ENCODE results near the gene ATP13A4. TPM values are rescaled to one million over a fixed set of nuclear protein-coding genes. Genes with fewer than 3 reads are reported as not detected.

ATP13A4 gene
- total RNA-seq, 2 experiments from 2014 or later = 0.98 to 1.6 TPM

DNA sequence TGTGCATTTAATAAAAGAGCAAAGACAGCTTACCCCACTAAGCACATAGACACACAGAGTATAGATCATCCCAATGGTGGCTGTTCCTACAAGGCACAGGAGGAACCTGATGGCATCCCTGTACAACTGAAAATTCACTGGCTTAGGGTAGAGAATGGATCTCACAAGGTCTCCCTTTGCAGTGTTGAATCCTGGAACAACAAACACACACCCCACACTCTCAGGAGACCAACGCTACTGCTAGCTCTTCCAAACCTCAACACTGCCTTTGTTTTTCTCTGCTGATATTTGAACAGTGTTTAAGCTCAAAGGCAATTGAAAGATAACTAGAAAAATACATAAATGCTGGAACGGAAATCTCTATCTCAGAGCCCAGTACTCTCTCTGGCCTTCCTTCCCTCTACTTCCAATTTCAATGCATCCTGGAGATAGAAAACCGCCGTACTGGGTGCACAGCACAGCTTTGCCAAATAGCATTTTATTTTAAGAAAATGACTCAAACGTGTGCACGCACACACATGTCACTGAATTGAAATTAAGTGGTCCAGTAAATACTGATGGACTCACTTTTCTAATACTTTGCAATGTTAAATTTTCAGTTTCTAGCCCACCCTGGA is 88.6 kb downstream of the ATP13A4 start:
- H3K27me3 Mint-ChIP-seq = no peaks in the 10 kb centered on the region
- H3K27ac Mint-ChIP-seq = no peak overlapping the region
- ATAC-seq (ENCODE audit: poor library complexity) = no peak
- H3K9me3 Mint-ChIP-seq = no peaks in the 10 kb centered on the region
- no peak for DNase-seq
- no peaks in the 10 kb centered on the region for H3K4me1 Mint-ChIP-seq (ENCODE audit: low read depth)
- ChIA-PET CTCF (no interaction called here), POLR2A (no interaction called here)
- H3K36me3 Mint-ChIP-seq (ENCODE audit: low read depth) = no peaks in the 10 kb centered on the region
- Histone ChIP-seq H3K36me3 (ENCODE audit: insufficient read depth, low read length) (no peaks in the 10 kb centered on the region), H3K27me3 (ENCODE audit: control insufficient read depth in 1 of 2, insufficient read depth in 2 of 2, low read length in 2 of 2) (no peaks in the 10 kb centered on the region), H3K4me3 (ENCODE audit: low read length) (no peak overlapping the region), H3K27ac (ENCODE audit: low read depth in 1 of 2, low read length in 2 of 2) (no peak overlapping the region), H3K9me3 (ENCODE audit: control insufficient read depth in 1 of 2, insufficient read depth in 1 of 2, low read length in 2 of 2) (no peaks in the 10 kb centered on the region), H3K4me1 (ENCODE audit: insufficient read depth, low read length) (no peaks in the 10 kb centered on the region)
- TF ChIP-seq, protein P1, sequence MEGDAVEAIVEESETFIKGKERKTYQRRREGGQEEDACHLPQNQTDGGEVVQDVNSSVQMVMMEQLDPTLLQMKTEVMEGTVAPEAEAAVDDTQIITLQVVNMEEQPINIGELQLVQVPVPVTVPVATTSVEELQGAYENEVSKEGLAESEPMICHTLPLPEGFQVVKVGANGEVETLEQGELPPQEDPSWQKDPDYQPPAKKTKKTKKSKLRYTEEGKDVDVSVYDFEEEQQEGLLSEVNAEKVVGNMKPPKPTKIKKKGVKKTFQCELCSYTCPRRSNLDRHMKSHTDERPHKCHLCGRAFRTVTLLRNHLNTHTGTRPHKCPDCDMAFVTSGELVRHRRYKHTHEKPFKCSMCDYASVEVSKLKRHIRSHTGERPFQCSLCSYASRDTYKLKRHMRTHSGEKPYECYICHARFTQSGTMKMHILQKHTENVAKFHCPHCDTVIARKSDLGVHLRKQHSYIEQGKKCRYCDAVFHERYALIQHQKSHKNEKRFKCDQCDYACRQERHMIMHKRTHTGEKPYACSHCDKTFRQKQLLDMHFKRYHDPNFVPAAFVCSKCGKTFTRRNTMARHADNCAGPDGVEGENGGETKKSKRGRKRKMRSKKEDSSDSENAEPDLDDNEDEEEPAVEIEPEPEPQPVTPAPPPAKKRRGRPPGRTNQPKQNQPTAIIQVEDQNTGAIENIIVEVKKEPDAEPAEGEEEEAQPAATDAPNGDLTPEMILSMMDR (IDR thresholded peaks at IDR 0.05) = no peak
- no peak overlapping the region for H3K4me3 Mint-ChIP-seq
- intact Hi-C loops (cut with DNase I, micrococcal nuclease) = no loop called here

DNA sequence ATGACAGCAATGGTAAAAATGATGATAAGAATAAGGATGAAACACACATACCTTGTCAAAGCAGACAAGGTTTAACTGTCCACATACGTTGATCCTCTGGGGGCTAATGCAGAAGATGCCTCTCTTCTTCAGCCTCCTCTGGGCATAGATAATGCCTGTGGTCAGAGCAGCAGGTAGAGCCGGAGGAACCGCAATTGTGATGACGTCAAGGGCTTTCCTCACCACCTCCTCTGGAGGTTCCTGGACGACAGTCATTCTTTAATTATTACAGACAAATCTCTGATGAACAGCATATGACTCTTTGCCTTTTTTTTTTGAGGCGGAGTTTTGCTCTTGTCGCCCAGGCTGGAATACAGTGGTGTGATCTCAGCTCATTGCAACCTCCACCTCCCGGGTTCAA is 89.8 kb downstream of the ATP13A4 start:
- Histone ChIP-seq H3K27me3 (ENCODE audit: control insufficient read depth in 1 of 2, insufficient read depth in 2 of 2, low read length in 2 of 2) (no peaks in the 10 kb centered on the region), H3K9me3 (ENCODE audit: control insufficient read depth in 1 of 2, insufficient read depth in 1 of 2, low read length in 2 of 2) (no peaks in the 10 kb centered on the region), H3K4me1 (ENCODE audit: insufficient read depth, low read length) (no peaks in the 10 kb centered on the region), H3K27ac (ENCODE audit: low read depth in 1 of 2, low read length in 2 of 2) (no peak overlapping the region), H3K4me3 (ENCODE audit: low read length) (no peak overlapping the region), H3K36me3 (ENCODE audit: insufficient read depth, low read length) (no peaks in the 10 kb centered on the region)
- Mint-ChIP-seq H3K4me3 (no peak overlapping the region), H3K9me3 (no peaks in the 10 kb centered on the region), H3K4me1 (ENCODE audit: low read depth) (no peaks in the 10 kb centered on the region), H3K27me3 (no peaks in the 10 kb centered on the region), H3K27ac (no peak overlapping the region), H3K36me3 (ENCODE audit: low read depth) (no peaks in the 10 kb centered on the region)
- DNase-seq = no peak
- ChIA-PET POLR2A (no interaction called here), CTCF (interaction anchor here (1.5 kb wide), 1 partner anchor 10 kb away, joined by 3 read pairs; no protein-coding TSS in a partner anchor)
- TF ChIP-seq, protein P1 (IDR thresholded peaks at IDR 0.05) = no peak
- ATAC-seq (ENCODE audit: poor library complexity) = no peak
- intact Hi-C loops (cut with DNase I, micrococcal nuclease) = loop anchor here in 1 of 2 experiments (5.0 kb wide), 1 partner anchor 852 kb away; no protein-coding TSS in a partner anchor

DNA sequence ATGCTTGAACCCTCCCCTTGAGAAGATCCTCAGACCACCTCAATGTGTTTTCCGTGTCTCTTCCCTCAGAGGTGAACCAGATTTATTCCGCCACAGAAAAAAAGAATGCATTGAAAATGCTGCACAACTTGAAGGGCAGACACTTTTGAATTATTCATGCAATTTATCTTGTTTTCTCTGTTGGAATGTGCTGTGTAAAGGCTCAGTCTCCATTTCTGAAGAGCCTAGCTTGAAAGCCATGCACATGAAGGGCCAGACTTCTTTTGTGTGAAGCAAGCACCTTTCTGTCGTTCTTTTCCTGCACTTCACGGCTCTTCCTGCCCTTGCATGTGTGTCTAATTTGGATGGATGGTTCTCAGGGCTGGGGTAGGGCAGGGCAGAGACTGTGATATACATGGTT is 97.2 kb downstream of the ATP13A4 start:
- CTCF ChIA-PET = no interaction called here

More for the DNA sequence above, 97.2 kb downstream of the ATP13A4 start:
- Histone ChIP-seq H3K36me3 (ENCODE audit: insufficient read depth, low read length) (no peaks in the 10 kb centered on the region), H3K4me3 (ENCODE audit: low read length) (no peak overlapping the region), H3K27ac (ENCODE audit: low read depth in 1 of 2, low read length in 2 of 2) (no peak overlapping the region), H3K9me3 (ENCODE audit: control insufficient read depth in 1 of 2, insufficient read depth in 1 of 2, low read length in 2 of 2) (no peaks in the 10 kb centered on the region), H3K27me3 (ENCODE audit: control insufficient read depth in 1 of 2, insufficient read depth in 2 of 2, low read length in 2 of 2) (no peaks in the 10 kb centered on the region), H3K4me1 (ENCODE audit: insufficient read depth, low read length) (no peaks in the 10 kb centered on the region)
- POLR2A ChIA-PET = no interaction called here
- Mint-ChIP-seq H3K27ac (no peak overlapping the region), H3K27me3 (no peaks in the 10 kb centered on the region), H3K36me3 (ENCODE audit: low read depth) (no peaks in the 10 kb centered on the region), H3K4me1 (ENCODE audit: low read depth) (no peaks in the 10 kb centered on the region), H3K9me3 (no peaks in the 10 kb centered on the region), H3K4me3 (no peak overlapping the region)
- intact Hi-C loops (cut with DNase I, micrococcal nuclease) = no loop called here
- DNase-seq (no peak), ATAC-seq (ENCODE audit: poor library complexity) (no peak)
- TF ChIP-seq, protein P1 (IDR thresholded peaks at IDR 0.05) = no peak
